Fibroblast of skin of left biceps (primary cell): ENCODE results near the gene ARX.

Source experiments
- DNase-seq, 2 experiments: peaks; one replicate each; pipeline ENCODE4 v3.0.0-alpha.2; 2013; ENCODE audit warnings: low read depth in 2 of 2

ARX gene

DNA sequence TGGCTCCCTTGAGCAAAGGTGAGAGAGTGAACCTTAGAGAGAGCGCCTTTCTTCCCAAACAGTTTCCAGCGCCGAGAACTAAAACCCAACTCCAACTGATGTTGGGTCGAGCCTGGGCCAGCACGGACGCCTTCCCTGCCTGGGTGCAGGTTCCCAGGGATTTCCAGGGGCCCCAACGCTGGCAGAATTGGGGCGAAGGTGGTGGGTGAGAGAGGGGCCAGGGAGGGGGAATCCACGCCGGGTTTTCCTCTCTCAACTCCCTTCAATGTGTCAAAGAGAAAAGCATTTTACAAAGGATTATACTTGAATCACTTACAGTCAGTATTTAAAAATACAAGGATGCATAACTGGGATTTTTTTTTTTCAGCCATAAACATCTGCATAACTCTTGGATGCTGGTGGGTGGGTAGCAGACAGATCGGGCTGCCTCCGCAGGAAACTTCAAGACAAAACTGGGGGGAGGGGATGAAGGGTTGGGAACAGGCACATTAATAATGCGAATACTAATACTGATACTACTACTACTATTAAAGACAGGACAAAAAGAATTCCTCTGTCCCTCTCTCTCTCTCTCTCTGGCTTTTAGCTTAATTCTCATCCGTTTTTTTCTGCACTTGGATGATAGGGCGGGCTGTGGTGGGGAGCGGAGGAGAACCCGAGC is 1.3 kb upstream of the ARX start:
- no peak for DNase-seq

DNA sequence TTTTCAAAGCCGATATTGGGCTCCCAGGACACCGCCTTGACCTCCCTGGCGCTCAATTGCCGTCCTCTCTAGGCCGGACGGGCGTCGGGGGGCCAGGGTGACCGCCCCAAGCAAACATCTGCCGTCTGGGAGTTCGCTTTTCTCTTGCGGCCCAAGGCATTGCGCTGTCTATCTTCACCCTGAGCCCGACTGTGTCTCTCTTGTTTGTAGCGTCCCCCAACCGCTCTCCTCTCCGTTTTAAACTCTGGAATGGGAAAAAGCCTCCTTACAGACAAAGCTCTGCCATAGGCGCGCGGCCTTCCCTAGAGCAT is 551 bp upstream of the ARX start:
- no peak for DNase-seq

DNA sequence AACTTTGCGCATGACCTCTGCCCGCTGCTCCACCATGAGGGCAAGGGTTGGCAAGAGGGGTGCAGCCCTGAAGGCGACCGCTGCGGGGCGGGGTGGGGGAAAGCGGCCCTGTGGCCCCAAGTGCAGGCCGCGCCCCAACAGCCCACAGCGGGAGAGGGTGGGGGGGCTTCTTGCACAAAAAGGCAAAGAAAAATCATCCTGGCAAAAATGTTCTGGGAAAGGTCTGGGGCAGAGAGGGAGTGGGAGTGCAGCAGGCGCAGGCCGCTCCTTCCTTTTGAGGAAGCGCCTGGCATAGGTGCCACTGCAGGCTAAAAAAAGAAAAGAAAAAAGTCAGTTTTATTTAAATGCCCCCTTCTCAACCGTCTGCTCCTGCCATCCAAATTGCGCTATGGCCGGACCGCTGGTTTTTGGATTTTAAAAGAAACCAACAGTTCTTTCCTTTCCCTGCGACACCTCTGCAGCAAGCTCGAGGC is 1.4 kb downstream of the ARX start:
- DNase-seq: no peak

DNA sequence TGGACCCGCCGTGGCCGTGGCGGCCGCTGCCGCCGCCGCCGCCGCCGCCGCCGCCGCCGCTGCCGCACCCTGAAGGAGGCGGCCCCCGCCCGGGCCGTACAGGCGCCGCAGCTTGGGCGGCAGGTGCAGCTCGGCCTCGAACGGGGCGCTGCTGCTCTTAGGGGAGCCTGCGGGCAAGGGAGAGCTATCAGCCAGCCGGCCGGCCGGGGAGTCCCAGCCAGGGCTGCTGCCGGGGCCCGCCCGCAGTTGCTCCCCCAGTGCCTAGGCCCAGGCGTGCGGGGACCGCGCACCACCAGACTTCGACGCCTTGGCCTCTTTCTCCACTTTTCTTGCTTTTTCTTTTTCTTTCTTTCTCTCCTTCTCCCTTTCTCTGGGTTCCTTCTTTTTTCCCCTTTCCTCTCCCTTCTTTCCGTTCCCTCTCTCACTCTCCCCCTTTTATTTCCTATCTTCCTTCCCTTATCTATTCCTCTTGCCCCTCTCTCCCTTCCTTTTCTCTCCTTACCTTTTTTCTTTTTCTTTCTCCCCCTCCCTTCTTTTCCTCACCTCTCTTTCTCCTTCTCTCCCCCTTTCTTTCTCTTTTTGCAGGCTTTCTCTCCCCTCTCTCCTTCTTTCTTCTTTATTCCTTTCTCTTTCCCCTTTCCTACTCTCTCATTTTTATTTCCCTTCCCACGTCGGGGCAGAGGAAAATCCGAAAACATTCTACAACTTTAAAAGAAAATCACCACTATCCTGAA is 2.0 kb downstream of the ARX start:
- no peak for DNase-seq

DNA sequence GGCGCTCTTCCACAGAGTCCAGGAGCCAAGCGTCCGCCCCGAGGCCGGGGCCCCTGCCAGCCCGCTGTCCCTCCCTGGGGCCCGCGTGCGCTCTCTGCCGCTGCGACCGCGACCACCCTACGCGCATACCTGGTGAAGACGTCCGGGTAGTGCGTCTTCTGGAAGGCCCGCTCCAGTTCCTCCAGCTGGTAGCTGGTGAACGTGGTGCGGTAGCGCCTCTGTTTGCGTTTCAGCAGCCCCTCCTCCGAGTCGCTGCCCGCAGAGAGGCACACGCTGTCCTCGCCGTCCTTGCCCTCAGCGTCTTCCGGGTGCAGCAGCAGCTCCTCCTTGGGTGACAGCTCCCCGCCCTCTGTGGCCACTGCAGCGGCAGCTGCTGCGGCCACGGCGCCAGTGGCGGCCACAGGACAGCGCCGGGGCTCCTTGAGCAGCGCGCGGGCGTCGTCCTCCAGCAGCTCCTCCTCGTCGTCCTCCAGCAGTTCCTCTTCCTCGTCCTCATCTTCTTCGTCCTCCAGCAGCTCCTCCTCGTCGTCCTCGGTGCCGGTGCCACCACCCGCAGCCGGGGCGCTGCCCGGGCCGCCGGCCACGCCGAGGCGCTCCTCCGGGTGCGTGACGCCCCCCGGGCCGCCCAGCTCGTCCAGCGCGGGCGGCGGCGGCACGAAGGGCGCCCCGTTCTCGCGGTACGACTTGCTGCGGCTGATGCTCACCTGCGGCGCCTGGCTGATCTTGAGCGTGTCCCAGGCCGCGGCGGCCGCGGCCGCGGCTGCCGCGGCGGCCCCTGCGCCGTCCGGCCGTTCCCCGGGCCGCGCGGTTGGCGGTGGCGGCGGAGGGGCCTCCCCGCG is 2.8 kb downstream of the ARX start:
- no peak for DNase-seq

DNA sequence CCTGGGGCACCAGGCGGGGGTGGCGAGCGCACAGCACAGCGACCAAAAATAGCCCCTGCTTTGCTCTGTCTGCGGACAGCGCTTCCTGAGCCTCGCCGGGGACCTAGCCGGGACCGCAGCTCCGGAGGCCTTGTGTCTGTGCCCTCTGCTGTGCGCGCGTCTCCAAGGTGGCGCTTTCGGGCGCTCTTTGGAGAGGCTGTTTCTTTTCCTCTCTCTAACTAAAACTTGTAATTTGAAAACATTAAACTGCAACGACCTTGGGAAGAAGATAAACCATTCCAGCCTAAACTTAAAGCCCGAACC is 3.4 kb downstream of the ARX start:
- DNase-seq: no peak

DNA sequence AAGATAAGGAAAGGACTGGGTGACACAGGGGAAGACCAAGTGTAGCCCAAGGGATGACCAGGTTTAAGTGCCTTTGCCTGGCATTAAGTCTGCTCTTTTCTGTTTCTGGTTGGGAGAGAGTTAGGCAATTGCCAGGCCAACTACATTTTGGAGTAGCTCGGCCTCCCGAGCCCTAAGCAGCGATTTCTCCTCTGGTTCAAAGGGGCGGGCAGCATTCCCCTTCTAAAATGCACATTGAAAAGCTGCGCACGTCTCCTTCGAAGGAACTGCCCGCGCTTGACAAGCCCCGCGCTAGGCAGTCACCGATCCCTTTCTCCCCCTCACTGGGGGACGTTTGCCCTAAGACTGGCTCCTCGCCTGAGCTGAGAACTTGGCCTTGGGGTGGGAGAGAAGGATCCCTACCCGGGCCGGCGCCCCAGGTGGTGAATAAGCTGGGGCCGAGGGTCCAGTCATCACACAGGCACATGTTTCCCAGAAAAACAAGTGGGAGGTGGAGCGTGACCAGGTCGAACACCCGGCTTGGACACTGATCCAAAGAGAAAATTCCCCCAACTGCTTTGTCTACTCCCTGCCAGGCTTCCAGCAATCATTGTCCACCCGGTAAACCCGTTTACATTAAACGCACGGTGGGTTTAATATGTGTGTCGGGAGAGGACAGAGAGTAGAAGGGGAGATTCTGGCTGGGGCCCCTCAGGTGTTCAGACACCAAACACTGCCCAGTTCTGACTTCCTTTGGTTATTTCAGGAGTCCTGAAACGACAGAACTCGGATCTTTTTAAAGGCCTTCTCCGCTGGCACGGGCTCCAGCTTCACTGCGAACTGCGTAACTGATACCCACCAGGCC is 4.0 kb downstream of the ARX start:
- DNase-seq: no peak

DNA sequence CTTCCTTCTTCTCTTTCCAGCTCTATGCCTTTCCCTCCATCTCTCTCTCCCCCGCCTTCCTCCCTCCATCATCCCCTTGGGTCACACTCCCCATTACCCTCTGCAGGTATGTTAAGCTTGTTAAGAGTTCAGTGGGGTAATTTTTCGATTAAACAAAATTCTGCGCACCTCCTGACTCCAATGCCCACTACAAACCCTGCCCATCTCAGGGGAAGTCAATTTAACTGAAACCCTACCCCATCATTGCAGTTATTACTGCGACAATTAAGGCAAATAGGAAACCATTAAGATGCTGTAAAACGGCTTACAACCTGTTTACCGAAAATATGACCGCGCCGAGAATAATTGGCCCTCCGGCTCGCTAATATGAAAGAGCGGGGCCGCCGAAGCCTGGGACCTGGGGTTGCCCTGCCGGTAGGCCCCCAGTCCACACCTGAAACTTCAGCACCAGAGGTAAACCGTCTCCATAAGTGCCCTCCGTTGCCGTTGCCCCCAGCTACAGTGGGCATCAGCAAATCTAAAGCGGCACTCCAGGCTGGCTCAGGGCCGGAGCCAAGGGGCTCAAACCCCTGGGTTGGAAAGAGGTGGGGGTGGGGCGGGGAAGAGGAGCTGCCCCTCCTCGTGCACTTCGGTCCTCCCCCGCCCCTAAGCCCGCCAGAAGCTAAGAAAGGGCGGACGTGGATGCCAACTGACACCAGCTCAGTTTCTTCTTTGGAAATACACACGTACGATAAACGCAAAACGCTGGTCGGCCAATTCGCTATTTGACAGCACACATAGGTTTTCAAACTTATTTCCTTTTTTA is 4.8 kb downstream of the ARX start:
- DNase-seq: no peak

DNA sequence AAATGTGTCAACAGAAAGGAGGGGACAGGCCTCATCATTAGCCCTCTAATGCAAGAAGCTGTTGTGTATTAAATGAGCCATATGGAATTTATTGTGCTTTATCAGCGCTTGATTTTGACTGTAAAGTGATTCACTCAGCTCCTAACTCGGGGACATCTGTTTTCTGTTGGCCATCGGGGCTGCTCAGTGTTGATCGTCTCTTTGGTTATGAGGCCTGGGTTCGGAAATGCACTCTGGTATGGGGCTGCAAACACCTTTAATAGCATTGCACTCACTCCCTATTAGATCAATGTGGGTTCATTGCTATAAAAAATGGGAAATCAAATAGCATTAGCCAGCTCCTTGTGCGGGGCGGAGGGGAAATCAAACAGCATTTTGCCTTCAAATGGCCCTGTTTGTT is 6.4 kb downstream of the ARX start:
- no peak for DNase-seq

DNA sequence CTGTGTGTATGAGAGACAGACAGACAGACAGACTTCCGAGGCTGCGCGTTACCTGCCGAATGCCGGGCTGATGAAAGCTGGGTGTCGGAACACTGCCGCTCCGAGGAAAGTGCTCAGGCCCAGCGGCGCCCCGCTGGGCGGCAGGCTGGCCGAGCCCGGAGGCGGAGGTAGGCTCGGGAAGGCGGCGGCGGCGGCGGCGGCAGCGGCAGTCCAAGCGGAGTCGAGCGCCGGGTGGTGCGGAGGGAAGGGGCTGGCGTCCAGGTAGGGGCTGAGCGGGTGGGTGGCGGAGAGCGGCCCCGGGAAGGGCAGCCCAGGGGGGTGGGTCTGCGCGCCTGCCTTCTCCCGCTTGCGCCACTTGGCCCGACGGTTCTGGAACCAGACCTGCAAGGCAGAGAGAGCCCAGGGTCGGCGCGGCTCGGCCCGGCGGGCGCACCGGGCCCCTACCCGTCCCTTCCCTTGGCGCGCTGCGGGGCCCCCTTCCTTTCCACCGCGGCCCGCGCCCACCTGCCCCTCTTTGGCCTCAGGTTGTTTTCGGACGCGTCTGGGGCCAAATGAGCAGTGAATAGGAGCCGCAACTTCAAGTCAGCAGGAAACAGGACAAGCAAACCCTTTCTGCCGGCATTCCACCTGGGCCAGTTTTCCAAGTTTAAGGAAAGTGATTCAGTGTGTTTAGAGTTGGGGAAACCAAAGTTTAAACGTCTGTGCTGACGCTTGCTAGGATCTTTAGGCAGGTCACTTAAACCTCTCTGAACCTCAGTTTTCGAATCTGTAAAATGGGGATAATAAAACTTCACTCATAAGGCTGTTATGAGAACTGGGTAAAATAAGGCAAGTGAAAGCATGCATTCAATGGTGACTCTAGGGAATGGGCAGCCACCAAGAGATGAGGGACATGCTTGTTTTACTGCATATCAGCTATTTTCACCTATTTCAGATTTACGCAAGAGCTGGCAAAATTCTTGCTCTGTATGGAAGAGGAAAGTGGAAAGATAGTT is 8.4 kb downstream of the ARX start:
- no peak for DNase-seq

DNA sequence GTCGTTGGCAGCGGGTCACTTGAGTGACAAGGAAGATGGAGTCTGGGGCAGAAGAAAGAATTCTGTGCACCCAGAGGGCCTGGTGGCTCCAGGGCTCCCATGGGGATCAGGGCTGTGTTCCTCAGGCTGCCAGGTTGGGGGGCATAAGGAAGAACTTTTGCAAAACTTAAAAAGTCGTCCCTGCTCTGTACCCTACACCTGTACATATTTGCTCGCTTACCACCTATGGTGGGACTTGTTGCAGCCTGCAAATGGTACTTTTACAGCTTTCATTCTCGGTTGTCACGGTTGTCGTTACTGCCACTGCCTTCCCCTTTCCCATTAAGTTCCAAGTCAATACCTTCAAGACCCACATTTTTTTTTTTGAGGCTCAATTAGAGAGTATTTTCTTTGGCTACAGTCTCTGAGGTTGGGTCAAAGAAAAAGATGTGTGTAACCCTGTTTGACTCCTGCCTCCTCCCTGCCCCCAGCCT is 9.1 kb downstream of the ARX start:
- no peak for DNase-seq

DNA sequence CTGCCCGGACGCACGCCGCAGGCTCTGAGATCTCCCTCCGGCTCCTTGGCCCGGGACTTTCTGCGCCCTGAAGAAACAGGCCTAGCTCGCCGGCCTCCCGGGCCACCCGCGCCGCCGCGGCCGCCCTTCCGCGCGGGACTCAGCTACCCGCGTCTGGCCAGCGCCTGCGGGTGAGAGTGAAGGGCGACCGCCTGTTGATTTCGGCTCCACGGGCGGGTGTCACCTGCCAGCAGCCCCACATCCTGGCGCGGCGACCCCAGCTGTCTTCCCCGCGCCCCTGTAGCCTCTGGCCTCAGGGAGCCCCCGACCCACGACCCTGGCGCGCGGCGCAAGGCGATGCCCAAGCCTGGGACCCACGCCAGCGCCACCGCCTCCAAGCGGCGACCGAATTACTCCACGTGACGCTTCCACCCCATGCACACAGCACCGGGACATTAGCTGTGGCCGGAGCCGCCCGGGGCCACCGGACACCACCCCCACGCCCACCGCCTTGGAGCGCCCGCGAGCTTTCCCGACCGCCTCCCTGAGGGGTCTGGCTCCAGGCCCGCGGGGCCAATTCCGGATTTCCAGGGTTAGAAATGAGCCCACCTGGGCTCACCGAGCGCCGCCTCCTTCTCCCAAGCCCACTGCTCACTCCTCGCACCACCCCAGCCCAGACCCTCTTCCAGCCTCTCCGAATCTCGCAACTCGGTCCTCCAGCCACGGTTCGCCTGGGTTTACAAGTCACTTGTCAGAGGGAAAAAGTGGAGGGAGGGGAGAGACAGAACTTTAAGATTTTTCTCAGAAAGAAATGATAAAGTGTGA is 10.2 kb downstream of the ARX start:
- DNase-seq: no peak

DNA sequence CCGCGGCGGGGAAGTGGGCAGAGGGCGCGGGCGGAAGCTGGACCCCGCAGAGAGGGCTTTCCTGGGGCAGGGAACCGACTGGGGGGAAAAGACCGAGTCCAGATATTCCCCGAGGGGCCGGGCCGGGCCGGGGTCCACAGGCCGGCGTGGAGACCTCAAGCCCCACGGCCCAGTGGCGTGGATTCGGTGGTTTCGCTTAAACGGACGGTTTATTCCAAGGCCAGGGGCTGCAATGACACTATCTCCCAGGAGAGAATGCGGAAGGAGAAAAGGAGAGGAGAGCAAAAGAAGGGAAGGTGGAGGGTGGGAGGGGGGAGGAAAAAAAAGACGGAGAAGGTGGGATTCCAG is 10.8 kb downstream of the ARX start:
- DNase-seq: no peak

DNA sequence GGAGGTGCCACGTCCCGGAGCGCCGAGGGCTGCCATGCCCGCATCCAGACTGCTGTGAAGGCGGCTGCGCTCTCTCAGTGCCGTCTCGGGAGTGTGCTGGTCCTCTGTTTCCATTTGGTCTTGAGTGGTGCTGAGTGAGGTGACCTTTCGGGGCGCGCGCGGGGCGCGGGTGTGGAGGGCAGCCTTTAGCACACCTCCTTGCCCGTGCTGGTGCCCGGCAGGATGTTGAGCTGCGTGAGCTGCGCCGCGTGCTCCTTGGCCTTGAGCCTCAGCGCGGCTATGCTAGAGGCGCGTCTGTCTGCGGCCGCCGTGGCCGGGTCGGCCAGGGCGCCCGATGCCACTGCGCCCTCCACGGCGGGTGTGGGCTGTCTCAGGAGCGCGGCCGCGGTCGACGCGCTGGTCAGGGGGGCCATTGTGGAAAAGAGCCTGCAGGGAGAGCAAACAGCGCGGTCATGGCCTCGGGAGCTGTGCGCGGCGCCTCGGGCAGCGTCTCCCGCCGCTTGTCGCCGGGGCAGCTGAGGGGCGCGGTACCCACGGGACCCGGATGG is 11.2 kb downstream of the ARX start:
- DNase-seq: no peak

DNA sequence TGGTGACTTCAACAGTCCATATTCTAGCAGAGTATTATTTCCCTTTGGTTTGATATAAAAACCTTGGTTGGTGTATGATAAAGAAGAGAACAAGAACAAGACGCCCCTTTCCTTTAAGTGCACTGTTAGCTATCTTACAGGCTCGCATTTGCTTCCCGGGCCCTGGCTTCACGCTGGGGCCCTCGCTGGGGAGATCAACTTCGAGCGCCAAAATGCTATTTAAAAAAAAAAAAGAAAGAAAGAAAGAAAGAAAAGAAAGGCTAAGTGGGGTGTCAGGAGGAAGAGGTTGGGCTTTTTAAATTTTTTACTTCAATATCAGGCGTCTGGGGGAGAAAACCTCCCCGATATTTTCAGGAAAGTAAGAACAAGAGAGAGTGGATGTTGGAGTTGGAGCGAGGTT is 11.7 kb downstream of the ARX start:
- no peak for DNase-seq

DNA sequence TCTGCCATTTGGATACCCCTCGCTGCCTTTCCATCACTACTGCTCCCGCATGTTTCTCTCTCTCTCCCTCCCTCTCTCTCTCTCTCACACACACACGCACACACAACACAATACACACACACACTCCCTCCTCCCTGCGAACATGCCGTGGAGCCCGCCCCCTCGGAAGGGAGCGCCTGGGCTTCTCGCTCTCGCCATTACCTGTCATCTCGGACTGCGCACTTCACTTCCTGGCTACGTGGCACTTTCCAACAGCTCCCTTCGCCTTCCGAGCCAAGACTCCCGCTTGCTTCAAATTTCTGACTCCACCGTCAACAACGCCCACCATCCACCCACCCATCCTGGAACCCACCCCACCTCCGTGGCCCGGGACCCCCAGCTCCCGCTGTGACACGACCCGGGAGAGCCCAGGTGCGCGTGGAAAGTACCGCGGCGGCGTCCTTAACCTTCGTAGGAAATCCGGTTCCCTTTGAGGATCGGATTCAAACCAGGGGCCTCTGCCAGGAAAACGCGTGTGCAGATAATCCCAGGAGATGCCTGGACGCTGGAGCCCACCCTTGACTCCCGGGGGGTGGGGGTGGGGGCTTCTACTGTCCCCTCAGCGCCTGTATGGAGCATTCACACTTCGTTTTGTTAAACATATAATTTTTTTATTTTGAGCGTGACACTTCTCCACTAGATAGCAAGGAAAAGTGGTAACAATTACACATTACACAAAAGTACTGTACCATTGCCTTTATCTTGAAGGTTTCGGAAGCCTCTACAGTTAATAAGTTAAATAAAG is 12.5 kb downstream of the ARX start:
- DNase-seq: no peak

DNA sequence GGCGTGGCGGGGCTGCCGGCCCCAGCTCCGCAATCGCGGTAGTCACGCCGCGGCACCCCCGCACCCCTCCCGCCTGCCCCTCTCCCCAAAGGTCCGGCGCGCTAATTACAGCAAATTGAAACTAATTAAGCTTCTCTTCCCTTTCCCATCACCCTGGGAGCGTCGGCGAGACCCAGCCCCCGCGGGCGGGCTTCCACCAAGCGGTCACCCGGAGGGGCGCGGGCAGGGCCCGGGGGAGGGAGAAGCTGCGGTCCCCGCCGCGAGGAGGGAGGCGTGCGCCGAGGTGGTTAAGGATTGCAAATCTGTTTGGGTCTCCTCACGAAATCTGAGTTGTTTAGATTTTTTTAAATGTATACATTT is 13.1 kb downstream of the ARX start:
- DNase-seq: no peak
